ENCODE measurements around the gene ERBB4. TPM values are rescaled to one million over a fixed set of nuclear protein-coding genes. Genes with fewer than 3 reads are reported as not detected.
"Not testable (repeated sequence)": the region's sequence is repeated elsewhere in the genome, so short reads cannot be mapped to it uniquely, and the experiment has no call there.

The ERBB4 gene
- total RNA-seq, 1 donor from 2014 or later = 0.36 TPM

GRCh38 chr2:212015588-212015987 is 523.0 kb downstream of the ERBB4 start:
- Mint-ChIP-seq H3K27ac (ENCODE audit: unreplicated experiment) (no peak overlapping the region), H3K27me3 (ENCODE audit: unreplicated experiment) (no peaks in the 10 kb centered on the region)

GRCh38 chr2:212013626-212014025 is 525.0 kb downstream of the ERBB4 start:
- Mint-ChIP-seq H3K9me3 (ENCODE audit: unreplicated experiment) (peaks cover 4% of the 10 kb centered on the region), H3K27ac (ENCODE audit: unreplicated experiment) (no peak overlapping the region), H3K36me3 (ENCODE audit: low read depth, unreplicated experiment) (no peaks in the 10 kb centered on the region), H3K4me1 (ENCODE audit: unreplicated experiment) (no peaks in the 10 kb centered on the region), H3K27me3 (ENCODE audit: unreplicated experiment) (no peaks in the 10 kb centered on the region), H3K4me3 (ENCODE audit: unreplicated experiment) (no peak overlapping the region)
- no peak for DNase-seq (ENCODE audit: low spot score)
- TF ChIP-seq CTCF (IDR thresholded peaks at IDR 0.05; ENCODE audit: unreplicated experiment) = no peak

More at GRCh38 chr2:212015588-212015987, 523.0 kb downstream of the ERBB4 start:
- H3K9me3 Mint-ChIP-seq (ENCODE audit: unreplicated experiment) = no peaks in the 10 kb centered on the region
- TF ChIP-seq CTCF (IDR thresholded peaks at IDR 0.05; ENCODE audit: unreplicated experiment) = no peak
- H3K4me3 Mint-ChIP-seq (ENCODE audit: unreplicated experiment) = no peak overlapping the region
- H3K4me1 Mint-ChIP-seq (ENCODE audit: unreplicated experiment) = no peaks in the 10 kb centered on the region
- no peaks in the 10 kb centered on the region for H3K36me3 Mint-ChIP-seq (ENCODE audit: low read depth, unreplicated experiment)
- DNase-seq (ENCODE audit: low spot score) = no peak

GRCh38 chr2:212010305-212010704 is 528.3 kb downstream of the ERBB4 start:
- H3K4me1 Mint-ChIP-seq (ENCODE audit: unreplicated experiment); H3K27ac Mint-ChIP-seq (ENCODE audit: unreplicated experiment); H3K9me3 Mint-ChIP-seq (ENCODE audit: unreplicated experiment); DNase-seq (ENCODE audit: low spot score); H3K27me3 Mint-ChIP-seq (ENCODE audit: unreplicated experiment); H3K4me3 Mint-ChIP-seq (ENCODE audit: unreplicated experiment); H3K36me3 Mint-ChIP-seq (ENCODE audit: low read depth, unreplicated experiment): not testable (repeated sequence)

- H3K9me3 Mint-ChIP-seq (ENCODE audit: unreplicated experiment) = peaks cover 4% of the 10 kb centered on the region
- H3K27me3 Mint-ChIP-seq (ENCODE audit: unreplicated experiment) = no peaks in the 10 kb centered on the region
- H3K4me3 Mint-ChIP-seq (ENCODE audit: unreplicated experiment) = no peak overlapping the region
- no peaks in the 10 kb centered on the region for H3K36me3 Mint-ChIP-seq (ENCODE audit: low read depth, unreplicated experiment)
- H3K4me1 Mint-ChIP-seq (ENCODE audit: unreplicated experiment) = no peaks in the 10 kb centered on the region
- H3K27ac Mint-ChIP-seq (ENCODE audit: unreplicated experiment) = no peak overlapping the region
- TF ChIP-seq CTCF (IDR thresholded peaks at IDR 0.05; ENCODE audit: unreplicated experiment) = no peak
- no peak for DNase-seq (ENCODE audit: low spot score)
Measured at GRCh38 chr2:212007972-212008371, 530.6 kb downstream of the ERBB4 start.

GRCh38 chr2:212005085-212005671 is 533.4 kb downstream of the ERBB4 start:
- H3K4me3 Mint-ChIP-seq (ENCODE audit: unreplicated experiment) = no peak overlapping the region
- peaks cover 1% of the 10 kb centered on the region for H3K27me3 Mint-ChIP-seq (ENCODE audit: unreplicated experiment)
- H3K4me1 Mint-ChIP-seq (ENCODE audit: unreplicated experiment) = no peaks in the 10 kb centered on the region
- no peak overlapping the region for H3K27ac Mint-ChIP-seq (ENCODE audit: unreplicated experiment)
- peak; percentile 43 for TF ChIP-seq CTCF (IDR thresholded peaks at IDR 0.05; ENCODE audit: unreplicated experiment)
- H3K36me3 Mint-ChIP-seq (ENCODE audit: low read depth, unreplicated experiment) = no peaks in the 10 kb centered on the region
- H3K9me3 Mint-ChIP-seq (ENCODE audit: unreplicated experiment) = peaks cover 4% of the 10 kb centered on the region
- peak; percentile 60 for DNase-seq (ENCODE audit: low spot score)
